OCI-LY3 (cell line): ENCODE results near the gene NUP35.

Experiments used
- EZH2phosphoT487 ChIP-seq: fragments of 200-600 bp; shearing (Covaris generic); IDR thresholded peaks from 2 replicates; pipeline ENCODE4 v1.6.1; 2018; ENCODE audit warnings: antibody characterized with exemption, mixed run types, low read depth
- TF ChIP-seq, protein P1 (sequence below): fragments of 200-600, 300-600 bp; sonication (generic); IDR thresholded peaks from 2 replicates; pipeline ENCODE4 v1.5.1; 2014; ENCODE audit warnings: antibody characterized with exemption, low read length, low read depth

DNA sequence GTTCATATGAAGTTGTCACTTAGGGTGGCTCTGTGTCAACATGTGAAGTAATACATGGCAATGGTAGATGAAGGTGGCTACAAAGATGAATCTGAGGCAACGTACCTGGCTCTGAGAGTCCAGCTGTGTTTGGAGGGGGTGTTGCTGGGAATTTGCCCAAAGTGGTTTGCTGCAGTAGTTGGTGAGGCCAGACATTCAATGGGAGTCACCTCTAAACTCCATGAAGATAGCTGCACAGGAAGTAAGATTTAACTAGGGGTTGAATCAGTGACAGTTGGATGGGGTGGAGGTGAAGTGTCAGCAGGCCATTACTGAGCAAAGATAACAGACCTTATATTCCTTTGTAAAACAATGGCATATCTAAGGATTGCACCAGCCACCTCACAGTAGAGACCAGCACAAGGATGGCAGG lies 71.8 kb downstream of the NUP35 start:
- TF ChIP-seq, protein P1, sequence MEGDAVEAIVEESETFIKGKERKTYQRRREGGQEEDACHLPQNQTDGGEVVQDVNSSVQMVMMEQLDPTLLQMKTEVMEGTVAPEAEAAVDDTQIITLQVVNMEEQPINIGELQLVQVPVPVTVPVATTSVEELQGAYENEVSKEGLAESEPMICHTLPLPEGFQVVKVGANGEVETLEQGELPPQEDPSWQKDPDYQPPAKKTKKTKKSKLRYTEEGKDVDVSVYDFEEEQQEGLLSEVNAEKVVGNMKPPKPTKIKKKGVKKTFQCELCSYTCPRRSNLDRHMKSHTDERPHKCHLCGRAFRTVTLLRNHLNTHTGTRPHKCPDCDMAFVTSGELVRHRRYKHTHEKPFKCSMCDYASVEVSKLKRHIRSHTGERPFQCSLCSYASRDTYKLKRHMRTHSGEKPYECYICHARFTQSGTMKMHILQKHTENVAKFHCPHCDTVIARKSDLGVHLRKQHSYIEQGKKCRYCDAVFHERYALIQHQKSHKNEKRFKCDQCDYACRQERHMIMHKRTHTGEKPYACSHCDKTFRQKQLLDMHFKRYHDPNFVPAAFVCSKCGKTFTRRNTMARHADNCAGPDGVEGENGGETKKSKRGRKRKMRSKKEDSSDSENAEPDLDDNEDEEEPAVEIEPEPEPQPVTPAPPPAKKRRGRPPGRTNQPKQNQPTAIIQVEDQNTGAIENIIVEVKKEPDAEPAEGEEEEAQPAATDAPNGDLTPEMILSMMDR, result no peak
- no peak for TF ChIP-seq EZH2phosphoT487
